NCI-H2196 (cell line): ENCODE data around the gene DTNB.
"Not testable (repeated sequence)": the region's sequence is repeated elsewhere in the genome, so short reads cannot be mapped to it uniquely, and the experiment has no call there.

ENCODE experiments used
- DNase-seq: peaks from one replicate; lab custom pipeline; 2025; ENCODE audit not compliant: unreplicated experiment; lab: John Stamatoyannopoulos, UW

The DTNB gene

GRCh38 chr2:25549571-25549970 is 123.8 kb downstream of the DTNB start:
- DNase-seq: not testable (repeated sequence)

GRCh38 chr2:25548601-25549000 is 124.8 kb downstream of the DTNB start:
- peak; percentile 12 for DNase-seq

GRCh38 chr2:25546852-25547251 is 126.5 kb downstream of the DTNB start:
- no peak for DNase-seq

- no peak for DNase-seq
Measured at GRCh38 chr2:25545899-25546298, 127.5 kb downstream of the DTNB start.

- no peak for DNase-seq
Measured at GRCh38 chr2:25544445-25544844, 128.9 kb downstream of the DTNB start.

GRCh38 chr2:25543939-25544338 is 129.4 kb downstream of the DTNB start:
- no peak for DNase-seq

GRCh38 chr2:25541378-25541777 is 132.0 kb downstream of the DTNB start:
- no peak for DNase-seq

GRCh38 chr2:25539136-25539535 is 134.2 kb downstream of the DTNB start:
- DNase-seq: no peak

GRCh38 chr2:25537526-25537925 is 135.9 kb downstream of the DTNB start:
- DNase-seq: no peak

- not testable (repeated sequence) for DNase-seq
Measured at GRCh38 chr2:25535411-25536289, 137.7 kb downstream of the DTNB start.

- DNase-seq: not testable (repeated sequence)
Measured at GRCh38 chr2:25534937-25535336, 138.4 kb downstream of the DTNB start.

GRCh38 chr2:25534455-25534854 is 138.9 kb downstream of the DTNB start:
- DNase-seq: no peak

- not testable (repeated sequence) for DNase-seq
Measured at GRCh38 chr2:25533771-25534170, 139.6 kb downstream of the DTNB start.

- no peak for DNase-seq
Measured at GRCh38 chr2:25532521-25532920, 140.9 kb downstream of the DTNB start.

- no peak for DNase-seq
Measured at GRCh38 chr2:25529034-25529433, 144.3 kb downstream of the DTNB start.

GRCh38 chr2:25528173-25528572 is 145.2 kb downstream of the DTNB start:
- DNase-seq: no peak

GRCh38 chr2:25524507-25524906 is 148.9 kb downstream of the DTNB start:
- no peak for DNase-seq

GRCh38 chr2:25523060-25523459 is 150.3 kb downstream of the DTNB start:
- no peak for DNase-seq

GRCh38 chr2:25521665-25522387 is 151.6 kb downstream of the DTNB start:
- peak; percentile 74 for DNase-seq

- DNase-seq: no peak
Measured at GRCh38 chr2:25521126-25521525, 152.3 kb downstream of the DTNB start.

- DNase-seq: no peak
Measured at GRCh38 chr2:25517701-25518100, 155.7 kb downstream of the DTNB start.

- DNase-seq: no peak
Measured at GRCh38 chr2:25514043-25514637, 159.2 kb downstream of the DTNB start.
